Esophagus muscularis mucosa (tissue), 4 donors: Measurements from ENCODE around the gene ARHGEF40. TPM values are rescaled to one million over a fixed set of nuclear protein-coding genes. Genes with fewer than 3 reads are reported as not detected.

Source experiments
- DNase-seq: peaks from one replicate; pipeline ENCODE4 v3.0.0-alpha.2; 2017; ENCODE audit errors: extremely low spot score
- H3K27ac ChIP-seq, 4 donors: fragments of 200-600 bp; sonication (generic); replicated peaks in 1 of 4; 1 replicate in 3 of 4; 2 replicates in 1 of 4; pipeline ENCODE4 v1.5.1; 2016 to 2019; ENCODE audit warnings: mild to moderate bottlenecking in 1 of 4
- H3K27me3 ChIP-seq, 4 donors: fragments of 200-600 bp; sonication (generic); one replicate each; pipeline versions ENCODE4 v1.5.1 to v1.6.0; 2016 to 2019
- H3K36me3 ChIP-seq, 4 donors: fragments of 200-600 bp; sonication (generic); one replicate each; pipeline ENCODE4 v1.5.1; 2016 to 2019
- H3K4me1 ChIP-seq, 4 donors: fragments of 200-600 bp; sonication (generic); one replicate each; pipeline ENCODE4 v1.5.1; 2016 to 2019
- H3K4me3 ChIP-seq, 4 donors: fragments of 200-600 bp; sonication (generic); 1 replicate in 2 of 4; 2 replicates in 2 of 4; pipeline ENCODE4 v1.5.1; 2016 to 2019; ENCODE audit warnings: mild to moderate bottlenecking in 4 of 4, moderate library complexity in 1 of 4
- H3K9me3 ChIP-seq, 4 donors: fragments of 200-600 bp; sonication (generic); 1 replicate in 3 of 4; 2 replicates in 1 of 4; pipeline ENCODE4 v1.5.1; 2016 to 2019
- EP300 ChIP-seq: sonication (generic); formaldehyde crosslinking; IDR thresholded peaks from one replicate; pipeline ENCODE4 v1.6.1; 2017; ENCODE audit warnings: antibody characterized with exemption
- POLR2A ChIP-seq: fragments of 450-650 bp; IDR thresholded peaks from one replicate; pipeline ENCODE4 v1.6.1; 2017; ENCODE audit warnings: antibody characterized with exemption, moderate library complexity, mild to moderate bottlenecking, low read depth
- POLR2AphosphoS5 ChIP-seq, 2 donors: sonication (generic); formaldehyde crosslinking; IDR thresholded peaks; one replicate each; pipeline ENCODE4 v1.6.1; 2017; ENCODE audit warnings: antibody characterized with exemption in 2 of 2
- WGBS: methylation state at CpG from one replicate; pipeline ENCODE4 v1.1.5; 2018; 5-methylcytosine and 5-hydroxymethylcytosine counted together
- intact Hi-C: fragments of 100-400 bp; cut with DNase I; formaldehyde crosslinking; loops from one replicate; pipeline ENCODE4 v1.15.1; 2023
- total RNA-seq, 4 donors: library from RNA; depleted of rRNA; stranded (reverse); fragments of >200 nt; gene quantifications; one replicate each; pipeline versions ENCODE4 v1.1.0 to v1.2.1, GENCODE V29; 2016
- TF ChIP-seq, protein P1 (sequence below), 3 experiments: fragments of 200-600 bp in 2 of 3; fragments of 450-650 bp in 1 of 3; sonication (generic) in 2 of 3; IDR thresholded peaks; one replicate each; pipeline ENCODE4 v1.5.1; 2017 to 2019; ENCODE audit warnings: antibody characterized with exemption in 3 of 3, mild to moderate bottlenecking in 2 of 3, moderate library complexity in 1 of 3

The ARHGEF40 gene
- total RNA-seq, 4 donors from 2014 or later = 19.4 to 47.3 (median 27.0) TPM

- H3K36me3 ChIP-seq = no peaks in the 10 kb centered on the region
- peak overlapping the region; percentile 97 to 98 (median 97) for H3K27ac ChIP-seq
- H3K27me3 ChIP-seq = no peaks in the 10 kb centered on the region
- 54% methylated on average over 5 of the region's 5 CpGs for WGBS
- no peak for DNase-seq
- peaks cover 37 to 66% (median 62%) of the 10 kb centered on the region in 4 donors for H3K4me1 ChIP-seq
- intact Hi-C loops = loop anchor here (10.0 kb wide), 1 partner anchor 165 kb away; the partner anchor contains the start of gene HNRNPC
- no peaks in the 10 kb centered on the region for H3K9me3 ChIP-seq
- peak overlapping the region in 3 of 4 donors; percentile 76 to 86 (median 77) for H3K4me3 ChIP-seq
- TF ChIP-seq, protein P1, sequence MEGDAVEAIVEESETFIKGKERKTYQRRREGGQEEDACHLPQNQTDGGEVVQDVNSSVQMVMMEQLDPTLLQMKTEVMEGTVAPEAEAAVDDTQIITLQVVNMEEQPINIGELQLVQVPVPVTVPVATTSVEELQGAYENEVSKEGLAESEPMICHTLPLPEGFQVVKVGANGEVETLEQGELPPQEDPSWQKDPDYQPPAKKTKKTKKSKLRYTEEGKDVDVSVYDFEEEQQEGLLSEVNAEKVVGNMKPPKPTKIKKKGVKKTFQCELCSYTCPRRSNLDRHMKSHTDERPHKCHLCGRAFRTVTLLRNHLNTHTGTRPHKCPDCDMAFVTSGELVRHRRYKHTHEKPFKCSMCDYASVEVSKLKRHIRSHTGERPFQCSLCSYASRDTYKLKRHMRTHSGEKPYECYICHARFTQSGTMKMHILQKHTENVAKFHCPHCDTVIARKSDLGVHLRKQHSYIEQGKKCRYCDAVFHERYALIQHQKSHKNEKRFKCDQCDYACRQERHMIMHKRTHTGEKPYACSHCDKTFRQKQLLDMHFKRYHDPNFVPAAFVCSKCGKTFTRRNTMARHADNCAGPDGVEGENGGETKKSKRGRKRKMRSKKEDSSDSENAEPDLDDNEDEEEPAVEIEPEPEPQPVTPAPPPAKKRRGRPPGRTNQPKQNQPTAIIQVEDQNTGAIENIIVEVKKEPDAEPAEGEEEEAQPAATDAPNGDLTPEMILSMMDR (IDR thresholded peaks at IDR 0.05) = no peak
- TF ChIP-seq EP300 = no peak
- TF ChIP-seq POLR2A = no peak
- no peak for TF ChIP-seq POLR2AphosphoS5 (IDR thresholded peaks at IDR 0.05)
Measured at GRCh38 chr14:21099596-21099985, 29.5 kb downstream of the ARHGEF40 start.

- peak within 1 kb of the TSS; percentile 97 to 98 (median 97) for H3K27ac ChIP-seq
Measured at GRCh38 chr14:21100931-21101330, 30.8 kb downstream of the ARHGEF40 start, which contains the start of gene TMEM253. Gene TMEM253 (plus strand): TSS chr14:21101066. CDS start chr14:21101344, 278 bp downstream.

DNA sequence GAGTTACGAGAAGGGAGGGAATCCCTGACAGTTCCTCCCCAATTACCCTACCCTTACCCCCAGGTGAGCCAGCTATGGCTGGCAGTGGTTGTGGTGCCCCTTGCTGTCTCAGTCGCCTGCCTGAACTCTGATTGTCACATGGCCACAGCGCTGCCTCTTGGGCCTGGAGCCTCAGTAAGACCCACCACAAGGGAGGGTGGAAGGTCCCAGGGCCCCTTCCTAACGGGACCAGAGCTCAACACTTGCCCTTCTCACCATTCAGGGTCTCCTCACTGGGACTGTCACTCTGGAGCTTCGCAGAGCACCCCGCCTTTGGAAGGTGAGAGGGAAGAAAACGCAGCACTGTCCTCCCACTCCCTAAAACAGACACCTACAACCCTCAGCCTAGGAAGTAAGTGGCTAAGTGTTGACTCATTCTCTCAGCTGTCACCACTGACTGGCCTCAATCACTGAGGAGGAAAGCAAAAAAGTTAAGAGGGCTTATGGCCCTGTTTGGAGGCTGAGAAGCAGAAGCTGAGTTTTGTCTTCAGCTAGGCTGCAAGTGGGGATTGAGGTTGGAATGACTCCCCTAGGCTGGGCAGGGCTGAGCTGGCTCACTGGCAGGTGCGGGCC is 31.8 kb downstream of the ARHGEF40 start:
- no peak overlapping the region for H3K27ac ChIP-seq
- intact Hi-C loops = loop anchor here (10.0 kb wide), 1 partner anchor 637 kb away; the partner anchor contains the start of genes PIP4P1 and PNP
- H3K4me1 ChIP-seq = peaks cover 45 to 66% (median 63%) of the 10 kb centered on the region in 4 donors
- no peaks in the 10 kb centered on the region for H3K27me3 ChIP-seq
- no peak overlapping the region for H3K4me3 ChIP-seq
- 88% methylated on average over 8 of the region's 8 CpGs for WGBS
- TF ChIP-seq POLR2AphosphoS5 (IDR thresholded peaks at IDR 0.05) = no peak
- no peak for TF ChIP-seq EP300
- TF ChIP-seq, protein P1 (IDR thresholded peaks at IDR 0.05) = no peak
- TF ChIP-seq POLR2A = no peak
- H3K36me3 ChIP-seq = no peaks in the 10 kb centered on the region
- H3K9me3 ChIP-seq = no peaks in the 10 kb centered on the region
- DNase-seq = no peak

More at GRCh38 chr14:21100931-21101330, 30.8 kb downstream of the ARHGEF40 start, which contains the start of gene TMEM253:
- Histone ChIP-seq H3K9me3 (no peaks in the 10 kb centered on the region), H3K27me3 (no peaks in the 10 kb centered on the region), H3K36me3 (no peaks in the 10 kb centered on the region), H3K4me3 (no peak within 1 kb of the TSS), H3K4me1 (peaks cover 44 to 66% (median 63%) of the 10 kb centered on the region in 4 donors)
- intact Hi-C loops = loop anchor here (10.0 kb wide), 1 partner anchor 636 kb away; the partner anchor contains the start of genes PIP4P1 and PNP
- 85% methylated on average over 5 of the region's 5 CpGs for WGBS
- no peak for TF ChIP-seq POLR2A
- TF ChIP-seq POLR2AphosphoS5 (IDR thresholded peaks at IDR 0.05) = no peak
- TF ChIP-seq, protein P1 (IDR thresholded peaks at IDR 0.05) = no peak
- DNase-seq = no peak

DNA sequence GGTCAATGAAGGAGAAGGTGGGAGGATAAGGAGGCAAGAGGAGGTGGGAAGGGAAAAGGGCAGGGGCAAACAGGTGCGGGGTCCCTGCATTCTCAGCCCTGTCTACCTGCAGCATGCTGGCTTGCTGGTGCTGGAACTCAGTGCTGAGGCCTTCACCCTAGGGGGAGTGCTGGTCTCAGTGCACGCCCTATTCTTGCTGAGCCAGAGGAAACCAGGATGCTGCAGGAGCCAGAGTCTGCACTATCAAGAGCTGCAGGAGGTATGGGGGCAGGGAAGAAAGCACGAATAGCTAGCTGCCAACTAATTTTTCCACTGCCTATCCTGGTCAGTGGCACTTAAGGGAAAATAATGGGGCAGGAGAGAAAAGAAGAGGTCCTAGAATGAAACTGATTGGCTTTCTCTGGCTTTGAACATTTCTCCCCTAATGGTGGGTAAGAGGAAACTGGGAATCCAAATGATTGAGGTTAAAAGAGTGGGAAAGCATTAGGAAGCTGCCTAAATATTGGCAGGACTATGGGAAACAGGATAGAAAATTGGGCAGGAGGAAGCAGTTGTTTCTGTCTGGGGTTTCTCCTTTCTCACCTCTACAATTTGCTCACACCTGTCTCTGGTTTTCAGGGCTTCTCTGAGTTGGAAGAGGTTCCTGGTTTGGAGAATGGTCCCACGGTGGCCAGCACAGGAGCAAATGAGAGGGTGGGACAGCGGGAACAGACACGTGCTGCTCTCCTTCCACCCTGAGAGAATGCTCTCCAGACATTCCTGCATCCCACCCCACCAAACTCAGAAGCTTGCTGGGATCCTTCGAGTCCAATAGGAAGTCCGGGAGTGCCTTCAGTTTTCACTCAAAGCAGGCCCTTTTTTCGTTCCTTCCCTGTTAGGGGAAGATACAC is 32.7 kb downstream of the ARHGEF40 start:
- Histone ChIP-seq H3K36me3 (no peaks in the 10 kb centered on the region), H3K9me3 (no peaks in the 10 kb centered on the region), H3K4me1 (peaks cover 45 to 62% (median 60%) of the 10 kb centered on the region in 4 donors), H3K27me3 (no peaks in the 10 kb centered on the region), H3K27ac (peak overlapping the region; percentile 93 to 99 (median 98)), H3K4me3 (peak overlapping the region; percentile 62 to 75 (median 71))
- TF ChIP-seq, protein P1 (IDR thresholded peaks at IDR 0.05) = no peak
- TF ChIP-seq POLR2AphosphoS5 (IDR thresholded peaks at IDR 0.05) = no peak
- TF ChIP-seq POLR2A = no peak
- no peak for TF ChIP-seq EP300
- intact Hi-C loops = loop anchor here (10.0 kb wide), 1 partner anchor 638 kb away; the partner anchor contains the start of genes PIP4P1 and PNP
- DNase-seq = no peak
- WGBS = 18% methylated on average over 9 of the region's 9 CpGs
